Fibroblast of skin of scalp (primary cell): ENCODE data around the gene KMT5B.

Experiments
- DNase-seq: peaks from one replicate; pipeline ENCODE4 v3.0.0-alpha.2; 2013

KMT5B gene

DNA sequence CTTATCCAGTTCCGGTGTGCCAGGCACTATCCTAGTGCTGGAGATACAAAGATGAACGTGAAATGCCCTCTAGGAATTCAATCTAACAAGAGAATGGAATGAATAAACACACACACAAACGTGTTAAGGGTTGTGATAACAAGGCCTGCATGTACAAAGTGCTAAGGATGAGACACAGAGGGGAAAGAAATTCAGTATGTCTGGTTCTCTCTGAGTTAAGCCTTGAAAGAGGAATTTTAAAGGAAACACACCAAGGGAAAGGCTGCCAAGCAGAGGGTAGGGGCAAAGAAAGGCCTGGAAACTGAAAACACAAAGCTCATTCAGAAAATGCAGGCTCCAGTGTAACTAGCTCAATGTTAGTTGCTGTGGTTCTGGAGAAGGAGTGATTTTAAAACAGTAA, 96.1 kb downstream of the KMT5B start:
- no peak for DNase-seq

DNA sequence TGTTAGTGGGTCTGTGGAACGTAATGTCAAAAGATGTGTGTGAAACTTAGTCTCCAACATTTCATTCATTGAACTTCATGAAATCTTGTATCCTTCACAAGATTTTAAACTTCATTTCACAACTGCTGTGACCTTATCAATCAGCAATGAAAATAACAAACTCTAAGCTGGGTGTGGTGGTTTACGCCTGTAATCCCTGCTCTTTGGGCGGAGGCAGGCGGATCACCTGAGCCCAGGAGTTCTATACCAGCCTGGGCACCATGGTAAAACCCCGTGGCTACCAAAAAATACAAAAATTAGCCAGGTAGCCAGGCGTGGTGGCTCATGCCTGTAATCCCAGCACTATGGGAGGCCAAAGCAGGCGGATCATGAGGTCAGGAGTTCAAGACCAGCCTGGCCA, 97.0 kb downstream of the KMT5B start:
- no peak for DNase-seq

DNA sequence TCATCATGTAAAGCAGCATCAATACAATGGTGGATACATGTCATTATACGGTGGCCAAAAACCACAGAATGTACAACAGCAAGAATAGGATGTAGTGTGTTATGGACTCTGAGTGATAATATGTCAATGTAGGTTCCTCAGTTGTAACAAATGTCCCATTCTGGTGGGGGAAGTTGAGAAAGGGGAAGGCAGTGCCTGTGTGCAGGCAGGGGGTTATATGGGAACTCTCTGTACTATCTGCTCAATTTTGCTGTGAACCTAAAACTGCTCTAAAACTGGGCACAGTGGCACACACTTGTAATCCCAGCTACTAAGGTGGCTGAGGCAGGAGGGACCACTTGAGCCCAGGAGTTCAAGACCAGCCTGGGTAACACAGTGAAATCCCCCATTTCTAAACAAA, 97.8 kb downstream of the KMT5B start:
- DNase-seq: no peak

DNA sequence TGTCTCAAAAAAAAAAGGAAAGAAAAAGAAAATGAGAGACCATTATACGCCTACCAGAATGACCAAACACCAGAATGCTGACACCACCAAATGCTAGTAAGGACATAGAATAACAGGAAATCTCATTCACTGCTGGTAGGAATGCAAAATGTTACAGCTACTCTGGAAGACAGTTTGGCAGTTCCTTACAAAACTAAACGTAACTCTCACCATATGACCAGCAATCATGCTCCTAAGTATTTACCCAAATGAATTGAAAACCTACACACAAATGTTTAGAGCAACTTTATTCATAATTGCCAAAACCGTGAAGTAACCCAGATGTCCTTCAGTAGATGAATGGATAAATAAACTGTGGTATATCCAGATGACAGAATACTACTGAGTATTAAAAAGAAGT, 99.1 kb downstream of the KMT5B start:
- DNase-seq: peak; percentile 22

DNA sequence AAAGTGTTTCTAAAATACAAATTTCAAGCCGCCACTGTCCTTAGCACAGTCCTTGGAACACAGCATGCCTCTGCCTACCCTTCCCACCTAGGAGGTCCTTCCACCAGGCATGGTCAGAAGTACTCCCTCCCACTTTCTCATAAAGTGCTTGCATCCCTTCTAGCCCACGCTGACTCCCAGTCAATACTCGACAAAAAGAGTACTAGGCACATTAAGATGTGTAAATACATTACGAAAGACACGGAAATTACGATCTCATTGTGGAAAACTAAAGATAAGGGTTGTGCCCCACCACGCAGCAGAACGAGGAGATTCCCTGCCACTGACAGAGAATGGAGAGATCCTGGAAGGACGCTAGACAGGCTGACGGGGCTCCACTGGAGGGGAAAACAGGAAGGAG, 105.4 kb downstream of the KMT5B start:
- no peak for DNase-seq

DNA sequence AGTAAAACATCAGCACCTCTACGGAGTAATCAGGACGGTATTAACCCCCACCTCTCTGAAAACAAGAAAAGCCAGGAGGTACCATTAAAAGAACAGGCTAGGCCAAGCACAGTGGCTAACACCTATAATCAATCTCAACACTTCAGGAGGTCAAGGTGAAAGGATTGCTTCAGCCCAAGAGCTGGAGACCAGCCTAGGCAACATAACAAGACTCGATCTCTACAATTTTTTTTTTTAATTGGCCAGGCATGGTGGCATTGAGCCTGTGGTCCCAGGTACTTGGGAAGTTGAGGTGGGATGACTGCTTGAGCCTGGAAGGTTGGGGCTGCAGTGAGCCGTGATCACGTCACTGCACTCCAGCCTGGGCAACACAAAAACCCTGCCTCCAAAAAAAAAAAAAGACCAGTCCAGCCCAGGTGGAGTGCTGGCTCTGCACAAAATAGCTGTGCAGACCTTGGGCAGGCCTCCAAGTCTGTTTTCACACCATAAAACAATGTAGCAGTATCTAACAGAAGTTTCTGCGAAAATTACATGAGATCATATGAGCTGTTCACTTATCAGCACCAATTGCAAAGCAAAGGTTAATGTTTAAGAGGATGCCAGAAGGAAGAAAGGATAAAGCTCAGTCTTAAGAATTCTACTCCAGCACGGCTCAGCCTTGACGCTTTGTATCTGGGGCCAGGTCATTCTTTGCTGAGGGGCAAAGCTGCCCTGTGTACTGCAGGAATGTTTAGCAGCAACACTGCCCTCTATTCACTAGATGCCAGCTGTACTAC, 106.7 kb downstream of the KMT5B start:
- no peak for DNase-seq
